Rectal smooth muscle tissue (tissue), 1 donor: ENCODE data around the gene YPEL2.
A peak's percentile ranks its signal among the peaks of the same experiment; 100 is the strongest.

Source experiments
- H3K27ac ChIP-seq: one replicate; pipeline ENCODE4 v1.7.0; 2013; ENCODE audit warnings: low read depth, low read length, inconsistent platforms
- H3K27me3 ChIP-seq: one replicate; pipeline ENCODE4 v1.7.0; 2013; ENCODE audit warnings: low read length; ENCODE audit not compliant: control insufficient read depth, insufficient read depth
- H3K36me3 ChIP-seq: one replicate; pipeline ENCODE4 v1.7.0; 2013; ENCODE audit warnings: low read length; ENCODE audit not compliant: control insufficient read depth, insufficient read depth
- H3K4me1 ChIP-seq: one replicate; pipeline ENCODE4 v1.7.0; 2013; ENCODE audit warnings: low read length; ENCODE audit not compliant: control insufficient read depth, insufficient read depth
- H3K4me3 ChIP-seq: one replicate; pipeline ENCODE4 v1.7.0; 2013; ENCODE audit warnings: low read length
- H3K9ac ChIP-seq: one replicate; pipeline ENCODE4 v1.7.0; 2013; ENCODE audit warnings: low read length

Gene YPEL2

DNA sequence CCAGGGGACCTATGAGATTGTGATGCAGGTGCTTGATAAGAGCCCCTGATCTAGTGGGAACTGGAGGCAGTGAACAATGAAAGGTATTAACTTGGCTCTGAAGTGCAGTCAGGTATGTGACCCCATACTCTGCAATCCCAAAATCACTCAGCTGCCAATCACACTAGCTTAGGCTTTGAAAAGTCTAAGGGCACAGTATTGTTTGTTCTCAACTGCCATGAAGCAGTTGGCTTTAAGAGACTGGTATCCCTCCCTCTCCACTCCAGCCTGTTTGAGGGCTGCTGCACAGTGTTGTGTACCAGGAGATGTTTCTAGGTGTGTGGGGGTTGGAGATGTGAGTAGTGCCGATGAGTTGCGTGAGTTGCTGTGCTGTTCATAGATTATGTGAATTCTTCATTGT lies 2.4 kb downstream of the YPEL2 start:
- H3K4me3 ChIP-seq = peak overlapping the region; percentile 85
- H3K36me3 ChIP-seq = no peaks in the 10 kb centered on the region
- no peak overlapping the region for H3K9ac ChIP-seq
- H3K4me1 ChIP-seq = peaks cover 29% of the 10 kb centered on the region
- no peaks in the 10 kb centered on the region for H3K27me3 ChIP-seq
- no peak overlapping the region for H3K27ac ChIP-seq

DNA sequence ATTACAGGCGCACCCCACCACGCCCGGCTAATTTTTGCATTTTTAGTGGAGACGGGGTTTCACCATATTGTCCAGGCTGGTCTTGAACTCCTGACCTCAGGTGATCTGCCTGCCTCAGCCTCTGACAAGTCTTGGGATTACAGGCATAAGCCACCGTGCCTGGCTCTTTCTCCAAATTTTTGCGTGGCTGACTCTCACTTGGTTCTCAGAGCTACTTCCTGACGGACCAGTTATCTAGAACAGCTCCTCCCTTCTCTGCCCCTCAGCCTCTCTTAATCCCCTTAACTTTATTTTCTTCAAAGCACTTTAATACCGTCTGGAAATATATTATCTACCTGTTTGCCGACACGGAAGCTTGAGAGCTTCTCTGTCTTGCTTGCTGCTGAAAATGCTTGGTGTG lies 4.2 kb downstream of the YPEL2 start:
- Histone ChIP-seq H3K4me1 (peaks cover 15% of the 10 kb centered on the region), H3K27me3 (no peaks in the 10 kb centered on the region), H3K4me3 (no peak overlapping the region)

DNA sequence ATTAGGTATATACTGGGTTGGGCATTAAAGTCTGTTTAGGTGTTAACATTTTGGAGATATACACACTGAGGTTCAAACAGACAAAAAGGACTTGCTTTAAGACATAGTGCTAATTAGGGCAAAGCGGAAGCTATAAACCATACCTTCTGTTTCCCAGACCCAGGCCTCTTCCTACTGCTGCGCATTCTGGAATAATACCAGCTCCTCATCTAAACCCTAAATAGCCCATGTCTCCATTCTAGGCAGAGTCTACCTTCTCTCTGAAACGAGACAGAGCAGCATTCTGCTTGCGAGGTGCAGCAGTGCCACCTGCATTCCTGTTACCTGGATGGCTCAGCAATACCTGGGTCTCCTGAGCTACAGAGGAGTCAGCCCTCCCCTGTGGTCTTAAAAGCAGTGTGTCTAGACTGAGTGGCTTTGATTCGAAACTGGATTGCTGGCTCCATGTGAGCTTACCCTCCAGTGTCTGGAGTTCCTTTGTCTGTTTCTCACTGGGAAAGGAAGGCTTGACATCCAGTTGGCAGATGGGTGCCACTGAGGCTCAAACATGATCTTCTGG lies 6.4 kb downstream of the YPEL2 start:
- H3K9ac ChIP-seq = no peak overlapping the region

More for the DNA sequence above, 4.2 kb downstream of the YPEL2 start:
- Histone ChIP-seq H3K36me3 (no peaks in the 10 kb centered on the region), H3K27ac (no peak overlapping the region), H3K9ac (no peak overlapping the region)

DNA sequence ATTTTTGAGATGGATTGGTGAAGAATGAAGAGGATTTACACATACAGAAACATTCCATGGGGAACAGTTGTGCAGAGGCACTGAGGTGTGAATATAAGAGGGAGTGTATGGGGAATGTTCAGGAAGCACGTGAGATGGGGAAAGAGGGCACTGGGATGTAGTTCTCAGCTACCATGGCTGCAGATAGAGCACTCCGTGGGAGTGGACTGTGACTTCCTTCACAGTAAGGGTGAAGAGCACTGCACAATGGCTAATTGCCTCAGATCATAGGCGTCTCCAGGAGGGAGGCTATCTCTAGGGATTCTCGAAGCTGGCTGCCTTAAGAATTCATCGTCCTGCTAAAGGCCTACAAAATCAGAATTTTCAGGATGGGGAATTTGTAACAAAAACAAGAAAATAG lies 7.0 kb downstream of the YPEL2 start:
- Histone ChIP-seq H3K4me1 (peaks cover 14% of the 10 kb centered on the region), H3K36me3 (no peaks in the 10 kb centered on the region), H3K27me3 (no peaks in the 10 kb centered on the region), H3K4me3 (no peak overlapping the region), H3K27ac (no peak overlapping the region), H3K9ac (no peak overlapping the region)

More for the DNA sequence above, 6.4 kb downstream of the YPEL2 start:
- Histone ChIP-seq H3K27me3 (no peaks in the 10 kb centered on the region), H3K36me3 (no peaks in the 10 kb centered on the region), H3K4me1 (peaks cover 21% of the 10 kb centered on the region), H3K4me3 (no peak overlapping the region), H3K27ac (no peak overlapping the region)

DNA sequence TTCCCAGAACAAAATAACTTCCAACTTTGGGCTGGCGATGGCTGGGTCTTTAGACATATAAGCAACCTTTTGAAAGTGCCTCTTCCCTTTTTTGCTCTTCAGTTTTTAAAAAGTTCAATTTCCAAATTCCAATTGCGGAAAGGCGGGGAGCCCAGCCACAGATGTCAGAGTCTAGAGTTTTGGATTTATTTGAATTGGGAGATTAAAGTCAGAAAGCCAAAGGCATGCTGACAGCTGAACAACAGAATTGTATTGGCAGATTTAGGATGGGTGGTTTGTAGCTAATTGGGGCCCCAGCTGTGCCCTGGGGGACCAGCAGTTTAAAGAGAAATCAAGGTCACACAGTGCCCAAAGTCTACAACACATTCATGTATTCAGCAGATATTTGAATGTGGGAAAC lies 10.5 kb downstream of the YPEL2 start:
- Histone ChIP-seq H3K27me3 (no peaks in the 10 kb centered on the region), H3K4me1 (peaks cover 7% of the 10 kb centered on the region), H3K27ac (no peak overlapping the region), H3K36me3 (no peaks in the 10 kb centered on the region), H3K9ac (no peak overlapping the region), H3K4me3 (no peak overlapping the region)

DNA sequence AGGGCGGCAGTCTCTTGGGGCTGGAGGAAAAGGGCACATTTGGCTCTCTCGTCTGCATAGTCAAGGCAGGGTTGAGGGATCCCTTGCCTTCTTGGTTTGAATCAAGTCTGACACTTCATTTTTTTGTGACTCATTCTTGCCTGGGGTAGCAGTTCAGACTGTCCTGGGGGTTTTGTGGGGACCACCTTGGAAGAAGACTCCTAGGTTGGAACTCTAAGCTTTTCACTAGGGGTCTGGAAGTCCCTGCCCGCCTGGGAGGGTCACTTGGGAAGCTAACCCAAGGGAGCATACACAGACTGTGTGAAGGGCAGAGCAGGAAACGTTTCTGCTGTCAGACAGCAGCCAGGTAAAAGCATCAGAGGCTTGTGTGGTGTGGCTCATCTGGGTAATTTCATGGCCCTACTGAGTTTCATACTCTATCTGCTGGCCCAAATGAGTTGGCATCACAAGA lies 11.3 kb downstream of the YPEL2 start:
- no peak overlapping the region for H3K4me3 ChIP-seq
- peaks cover 7% of the 10 kb centered on the region for H3K4me1 ChIP-seq
- no peaks in the 10 kb centered on the region for H3K27me3 ChIP-seq
- H3K36me3 ChIP-seq = no peaks in the 10 kb centered on the region
- H3K9ac ChIP-seq = no peak overlapping the region
- no peak overlapping the region for H3K27ac ChIP-seq

DNA sequence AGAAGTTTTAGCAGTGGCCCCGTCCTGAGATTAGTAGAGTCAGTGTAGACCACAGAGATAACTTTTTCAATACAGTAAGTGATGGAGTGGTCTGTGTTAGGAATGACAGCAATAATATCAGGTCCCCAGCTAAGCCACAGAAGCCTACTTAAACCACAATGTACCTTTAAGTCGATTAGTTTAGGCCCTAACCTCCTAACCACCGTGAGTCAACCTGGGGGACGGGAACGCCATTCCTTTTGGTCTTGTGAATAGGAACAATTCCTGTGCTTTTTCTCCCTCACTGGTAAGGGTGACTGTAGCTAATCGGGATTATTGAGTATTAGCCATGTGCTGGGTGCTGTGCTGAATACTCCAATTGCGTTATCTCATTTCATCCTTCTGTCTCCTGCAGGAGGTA lies 14.0 kb downstream of the YPEL2 start:
- no peaks in the 10 kb centered on the region for H3K36me3 ChIP-seq
- no peak overlapping the region for H3K4me3 ChIP-seq
- peaks cover 12% of the 10 kb centered on the region for H3K4me1 ChIP-seq
- H3K27me3 ChIP-seq = no peaks in the 10 kb centered on the region
- H3K9ac ChIP-seq = no peak overlapping the region
- H3K27ac ChIP-seq = no peak overlapping the region

DNA sequence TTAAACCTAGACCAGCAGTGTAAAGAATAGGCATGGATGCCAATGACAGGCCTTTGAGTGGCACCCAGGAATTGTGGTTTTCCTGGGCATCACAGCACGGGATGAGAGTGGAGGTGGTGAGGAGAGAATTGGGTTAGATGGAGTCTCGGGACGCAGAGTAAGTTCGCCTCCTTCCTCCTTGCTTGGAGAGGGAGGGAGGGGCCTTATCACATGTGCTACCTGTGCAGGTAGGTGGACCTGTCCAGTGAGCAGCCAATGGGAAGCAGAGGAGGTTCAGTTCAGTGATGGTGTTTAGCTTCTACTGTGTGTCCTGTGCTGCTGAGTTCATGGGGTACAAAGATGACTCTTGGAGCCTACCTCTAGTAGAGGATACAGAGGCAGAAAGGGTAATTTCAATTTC lies 14.9 kb downstream of the YPEL2 start:
- H3K27ac ChIP-seq = no peak overlapping the region
- H3K4me1 ChIP-seq = peaks cover 18% of the 10 kb centered on the region
- H3K27me3 ChIP-seq = no peaks in the 10 kb centered on the region
- H3K4me3 ChIP-seq = no peak overlapping the region
- no peak overlapping the region for H3K9ac ChIP-seq
- H3K36me3 ChIP-seq = no peaks in the 10 kb centered on the region

DNA sequence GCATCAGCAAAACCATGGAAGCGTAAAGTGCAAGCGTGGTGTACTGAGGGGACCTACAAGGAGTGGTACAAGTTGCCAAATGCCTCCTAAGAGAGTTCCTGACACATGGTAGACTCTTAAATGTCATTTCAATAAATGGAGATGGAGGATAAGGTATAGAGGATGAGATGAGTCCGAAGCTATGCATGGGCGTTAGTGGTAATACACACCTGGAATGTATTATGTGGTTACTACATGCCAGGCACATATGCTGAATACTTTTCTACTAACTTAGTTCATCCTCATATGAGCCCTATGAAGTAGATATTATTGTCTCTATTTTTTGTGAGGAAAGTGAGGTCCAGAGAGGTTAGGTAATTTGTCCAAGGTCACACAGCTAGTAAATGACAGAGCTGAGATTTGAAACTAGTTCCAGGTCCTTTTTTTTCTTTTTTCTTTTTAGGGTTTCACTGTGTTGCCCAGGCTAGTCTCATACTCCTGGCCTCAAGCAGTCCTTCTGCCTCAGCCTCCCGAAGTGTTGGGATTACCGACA lies 15.5 kb downstream of the YPEL2 start:
- Histone ChIP-seq H3K4me3 (no peak overlapping the region), H3K36me3 (no peaks in the 10 kb centered on the region), H3K9ac (no peak overlapping the region), H3K27ac (no peak overlapping the region), H3K27me3 (no peaks in the 10 kb centered on the region), H3K4me1 (peaks cover 17% of the 10 kb centered on the region)

DNA sequence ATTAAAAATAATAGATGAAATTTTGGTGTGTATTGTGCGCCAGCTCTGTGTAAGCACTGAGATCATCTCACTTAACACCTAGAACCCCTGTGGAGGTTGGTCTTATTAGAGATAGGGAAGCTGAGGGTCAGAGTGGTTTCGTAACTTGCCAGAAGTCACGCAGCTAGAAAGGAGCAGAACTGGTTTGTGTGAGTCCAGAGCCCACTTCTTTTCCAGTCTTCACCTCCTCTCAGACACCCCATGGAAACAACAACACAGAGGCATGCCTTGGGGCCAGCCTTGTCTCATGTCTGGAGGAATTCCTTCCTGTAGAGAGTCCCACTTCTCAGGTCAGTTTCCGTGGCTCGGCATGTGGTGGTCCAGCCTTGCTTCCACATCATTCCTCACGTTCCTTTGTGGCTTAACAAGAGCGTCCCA lies 16.5 kb downstream of the YPEL2 start:
- no peak overlapping the region for H3K4me3 ChIP-seq
- no peaks in the 10 kb centered on the region for H3K36me3 ChIP-seq
- H3K27me3 ChIP-seq = no peaks in the 10 kb centered on the region
- no peak overlapping the region for H3K27ac ChIP-seq
- H3K4me1 ChIP-seq = peaks cover 15% of the 10 kb centered on the region
- no peak overlapping the region for H3K9ac ChIP-seq

DNA sequence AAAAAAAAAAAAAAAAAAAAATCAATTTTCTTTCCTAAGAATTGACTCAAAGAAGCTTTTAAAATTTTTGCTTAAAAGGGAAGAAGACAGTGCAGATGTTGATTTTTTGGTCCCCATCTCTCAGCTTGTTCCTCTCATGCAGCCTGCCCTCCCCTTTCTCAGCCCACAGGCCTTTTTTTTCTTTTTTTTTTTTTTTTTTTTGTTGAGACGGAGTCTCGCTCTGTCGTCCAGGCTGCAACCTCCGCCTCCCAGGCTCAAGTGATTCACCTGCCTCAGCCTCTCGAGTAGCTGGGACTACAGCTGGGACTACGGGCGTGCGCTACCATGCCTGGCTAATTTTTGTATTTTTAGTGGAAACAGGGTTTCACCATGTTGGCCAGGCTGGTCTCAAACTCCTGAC lies 17.7 kb downstream of the YPEL2 start:
- Histone ChIP-seq H3K27me3 (no peaks in the 10 kb centered on the region), H3K27ac (no peak overlapping the region), H3K4me3 (no peak overlapping the region), H3K9ac (no peak overlapping the region), H3K4me1 (peaks cover 17% of the 10 kb centered on the region), H3K36me3 (no peaks in the 10 kb centered on the region)

DNA sequence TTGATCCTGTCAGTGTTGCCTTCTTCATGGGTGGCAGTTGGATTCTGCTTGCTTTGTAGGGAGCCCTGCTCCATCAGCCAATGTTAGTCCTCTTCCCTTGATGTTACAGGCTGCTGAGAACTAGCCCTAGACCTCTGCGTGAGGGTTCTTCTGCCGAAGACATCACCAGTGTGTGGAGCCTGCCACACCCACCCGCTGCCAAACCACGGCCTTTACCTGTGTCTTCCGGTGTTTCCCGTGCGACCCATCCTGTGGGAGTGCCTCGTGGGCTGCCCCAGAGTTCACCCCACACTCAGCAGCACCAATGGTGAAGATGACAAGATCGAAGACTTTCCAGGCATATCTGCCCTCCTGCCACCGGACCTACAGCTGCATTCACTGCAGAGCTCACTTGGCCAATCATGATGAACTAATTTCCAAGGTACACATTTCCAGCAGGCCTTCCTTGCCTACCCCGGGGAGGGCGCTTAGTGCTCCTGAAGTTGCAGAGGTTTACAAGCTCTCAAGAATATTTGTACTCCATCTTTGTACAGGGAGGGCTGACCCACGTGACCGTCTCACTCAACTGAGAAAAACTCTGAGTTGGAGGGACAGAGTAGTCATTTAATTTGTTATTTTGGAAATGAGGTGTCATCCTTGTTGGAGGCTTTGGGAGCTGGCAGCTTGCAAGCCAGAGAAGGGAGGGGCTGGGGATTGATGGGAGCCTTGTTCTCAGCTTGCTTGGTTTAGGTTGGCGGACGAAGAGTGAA lies 21.8 kb downstream of the YPEL2 start:
- H3K4me3 ChIP-seq = no peak overlapping the region
- H3K27ac ChIP-seq = no peak overlapping the region
- no peaks in the 10 kb centered on the region for H3K36me3 ChIP-seq
- no peak overlapping the region for H3K9ac ChIP-seq
- H3K27me3 ChIP-seq = no peaks in the 10 kb centered on the region
- peaks cover 32% of the 10 kb centered on the region for H3K4me1 ChIP-seq
